Measurements from ENCODE around the gene CEP295NL. TPM values are rescaled to one million over a fixed set of nuclear protein-coding genes. Genes with fewer than 3 reads are reported as not detected.

CEP295NL gene
- total RNA-seq, 1 experiment from 2014 or later, result 0.66 TPM

GRCh38 chr17:78862073-78863023 is 40.7 kb downstream of the CEP295NL start:
- H2BK15ac ChIP-seq (ENCODE audit: low read depth, low read length), result no peak overlapping the region
- H2BK120ac ChIP-seq (ENCODE audit: low read depth, low read length, poor library complexity, severe bottlenecking), result no peak overlapping the region
- no peaks in the 10 kb centered on the region for H3K9me3 ChIP-seq (ENCODE audit: control insufficient read depth, low read depth, low read length)
- H3K18ac ChIP-seq (ENCODE audit: insufficient read length, low read depth, low read length), result no peak overlapping the region
- H3K9ac ChIP-seq (ENCODE audit: extremely low read depth, insufficient read length, low read length), result no peak overlapping the region
- no peak overlapping the region for H2BK20ac ChIP-seq (ENCODE audit: low read depth, low read length, poor library complexity, severe bottlenecking)
- Mint-ChIP-seq H3K4me1 (peaks cover 2 to 5% of the 10 kb centered on the region in 2 experiments; a peak in 1 of 4 replicates), H3K4me3 (no peak overlapping the region), H3K27ac (no peak overlapping the region), H3K27me3 (ENCODE audit: low read depth) (no peaks in the 10 kb centered on the region), H3K36me3 (ENCODE audit: insufficient read depth in 1 of 3, low read depth in 3 of 3) (peaks cover 1 to 10% (median 6%) of the 10 kb centered on the region in 3 experiments; a peak in 6 of 7 replicates), H3K9me3 (no peaks in the 10 kb centered on the region)
- H2BK12ac ChIP-seq (ENCODE audit: insufficient read length, low read depth, low read length), result no peak overlapping the region
- no peaks in the 10 kb centered on the region; the same call in 1 of the 2 replicates for H3K4me1 ChIP-seq (ENCODE audit: insufficient read depth, low read length)
- no peak overlapping the region for H4K8ac ChIP-seq (replicated peaks; ENCODE audit: insufficient read length, low read depth, low read length)
- no peak overlapping the region for H2BK5ac ChIP-seq (ENCODE audit: insufficient read length, low read length)
- no peak overlapping the region for H3K4ac ChIP-seq (ENCODE audit: low read depth, low read length)
- H3K79me1 ChIP-seq (ENCODE audit: insufficient read depth, low read depth, low read length, poor library complexity, severe bottlenecking), result no peaks in the 10 kb centered on the region
- no peak overlapping the region for H3K14ac ChIP-seq (ENCODE audit: insufficient read depth, low read length)
- DNase-seq, result no peak
- H4K20me1 ChIP-seq (ENCODE audit: control insufficient read depth, insufficient read depth, insufficient read length), result no peaks in the 10 kb centered on the region
- no peak overlapping the region for H4K5ac ChIP-seq (ENCODE audit: insufficient read length, low read depth, low read length)
- no peak overlapping the region for H2AK5ac ChIP-seq (ENCODE audit: insufficient read length, low read length)
- H3K56ac ChIP-seq (ENCODE audit: insufficient read length, low read depth, low read length), result no peak overlapping the region
- H3K23me2 ChIP-seq (ENCODE audit: insufficient read length, low read depth, low read length, poor library complexity, severe bottlenecking), result no peaks in the 10 kb centered on the region
- TF ChIP-seq, protein P1, sequence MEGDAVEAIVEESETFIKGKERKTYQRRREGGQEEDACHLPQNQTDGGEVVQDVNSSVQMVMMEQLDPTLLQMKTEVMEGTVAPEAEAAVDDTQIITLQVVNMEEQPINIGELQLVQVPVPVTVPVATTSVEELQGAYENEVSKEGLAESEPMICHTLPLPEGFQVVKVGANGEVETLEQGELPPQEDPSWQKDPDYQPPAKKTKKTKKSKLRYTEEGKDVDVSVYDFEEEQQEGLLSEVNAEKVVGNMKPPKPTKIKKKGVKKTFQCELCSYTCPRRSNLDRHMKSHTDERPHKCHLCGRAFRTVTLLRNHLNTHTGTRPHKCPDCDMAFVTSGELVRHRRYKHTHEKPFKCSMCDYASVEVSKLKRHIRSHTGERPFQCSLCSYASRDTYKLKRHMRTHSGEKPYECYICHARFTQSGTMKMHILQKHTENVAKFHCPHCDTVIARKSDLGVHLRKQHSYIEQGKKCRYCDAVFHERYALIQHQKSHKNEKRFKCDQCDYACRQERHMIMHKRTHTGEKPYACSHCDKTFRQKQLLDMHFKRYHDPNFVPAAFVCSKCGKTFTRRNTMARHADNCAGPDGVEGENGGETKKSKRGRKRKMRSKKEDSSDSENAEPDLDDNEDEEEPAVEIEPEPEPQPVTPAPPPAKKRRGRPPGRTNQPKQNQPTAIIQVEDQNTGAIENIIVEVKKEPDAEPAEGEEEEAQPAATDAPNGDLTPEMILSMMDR (conservative IDR thresholded peaks at IDR 0.05), result no peak
- WGBS (ENCODE audit: extremely low coverage, insufficient read length, low lambda C conversion rate), result 100% methylated on average over 1 of the region's 17 CpGs
- no peak overlapping the region for H3K27ac ChIP-seq (ENCODE audit: insufficient read length, low read depth, low read length)
- no peaks in the 10 kb centered on the region for H3K79me2 ChIP-seq (ENCODE audit: insufficient read depth, low read length)
- H4K91ac ChIP-seq (ENCODE audit: insufficient read length, low read depth, low read length), result no peak overlapping the region
- H2AFZ ChIP-seq (ENCODE audit: low read length), result no peak overlapping the region
- no peaks in the 10 kb centered on the region for H3K27me3 ChIP-seq (ENCODE audit: insufficient read depth, low read length)
- H3K23ac ChIP-seq (ENCODE audit: insufficient read length, low read depth, low read length), result no peak overlapping the region
- no peak overlapping the region for H3K4me2 ChIP-seq (ENCODE audit: insufficient read depth, insufficient read length, low read length)
- H3T11ph ChIP-seq (ENCODE audit: low read length), result no peak overlapping the region

Data from H9 (cell line).